Measurements from ENCODE around the gene MYBPC2. TPM values are rescaled to one million over a fixed set of nuclear protein-coding genes. Genes with fewer than 3 reads are reported as not detected.
"Not testable (repeated sequence)": the region's sequence is repeated elsewhere in the genome, so short reads cannot be mapped to it uniquely, and the experiment has no call there.

MYBPC2 gene
- total and polyA plus RNA-seq, 9 donors, result 15.6 to 93.4 (median 62.2) TPM

GRCh38 chr19:50465986-50466705 is 33.5 kb downstream of the MYBPC2 start:
- H3K36me3 ChIP-seq (ENCODE audit: control insufficient read depth, insufficient read depth, low read length), result no peaks in the 10 kb centered on the region
- H3K27ac ChIP-seq (ENCODE audit: low read length), result peak overlapping the region; percentile 88
- WGBS (ENCODE audit: insufficient coverage), result 19% methylated on average over 23 of the region's 29 CpGs
- H3K4me3 ChIP-seq (ENCODE audit: low read length), result no peak overlapping the region
- peaks cover 25% of the 10 kb centered on the region for H3K4me1 ChIP-seq (ENCODE audit: control insufficient read depth, insufficient read depth, low read length)
- DNase-seq, result peak; percentile 90
- H3K27me3 ChIP-seq (ENCODE audit: control insufficient read depth, insufficient read depth, low read length), result no peaks in the 10 kb centered on the region
- no peaks in the 10 kb centered on the region for H3K9me3 ChIP-seq (replicated peaks; ENCODE audit: control insufficient read depth, low read depth, low read length)

- Histone ChIP-seq H3K9me3 (replicated peaks; ENCODE audit: control insufficient read depth, low read depth, low read length) (no peaks in the 10 kb centered on the region), H3K4me3 (ENCODE audit: low read length) (no peak overlapping the region), H3K4me1 (ENCODE audit: control insufficient read depth, insufficient read depth, low read length) (peaks cover 25% of the 10 kb centered on the region), H3K27me3 (ENCODE audit: control insufficient read depth, insufficient read depth, low read length) (no peaks in the 10 kb centered on the region), H3K27ac (ENCODE audit: low read length) (peak overlapping the region; percentile 88), H3K36me3 (ENCODE audit: control insufficient read depth, insufficient read depth, low read length) (no peaks in the 10 kb centered on the region)
- 78% methylated on average over 1 of the region's 11 CpGs for WGBS (ENCODE audit: insufficient coverage)
- DNase-seq, result no peak
Measured at GRCh38 chr19:50466706-50467039, 34.0 kb downstream of the MYBPC2 start.

GRCh38 chr19:50467566-50467965 is 34.9 kb downstream of the MYBPC2 start:
- Histone ChIP-seq H3K9me3 (replicated peaks; ENCODE audit: control insufficient read depth, low read depth, low read length) (no peaks in the 10 kb centered on the region), H3K27me3 (ENCODE audit: control insufficient read depth, insufficient read depth, low read length) (no peaks in the 10 kb centered on the region), H3K27ac (ENCODE audit: low read length) (peak overlapping the region; percentile 88), H3K4me1 (ENCODE audit: control insufficient read depth, insufficient read depth, low read length) (peaks cover 25% of the 10 kb centered on the region), H3K4me3 (ENCODE audit: low read length) (no peak overlapping the region), H3K36me3 (ENCODE audit: control insufficient read depth, insufficient read depth, low read length) (no peaks in the 10 kb centered on the region)
- 72% methylated on average over 18 of the region's 18 CpGs for WGBS (ENCODE audit: insufficient coverage)
- no peak for DNase-seq

- DNase-seq, result no peak
- H3K36me3 ChIP-seq (ENCODE audit: control insufficient read depth, insufficient read depth, low read length), result no peaks in the 10 kb centered on the region
- WGBS (ENCODE audit: insufficient coverage), result 85% methylated on average over 6 of the region's 6 CpGs
- peaks cover 25% of the 10 kb centered on the region for H3K4me1 ChIP-seq (ENCODE audit: control insufficient read depth, insufficient read depth, low read length)
- H3K9me3 ChIP-seq (replicated peaks; ENCODE audit: control insufficient read depth, low read depth, low read length), result no peaks in the 10 kb centered on the region
- H3K4me3 ChIP-seq (ENCODE audit: low read length), result no peak overlapping the region
- no peak overlapping the region for H3K27ac ChIP-seq (ENCODE audit: low read length)
- no peaks in the 10 kb centered on the region for H3K27me3 ChIP-seq (ENCODE audit: control insufficient read depth, insufficient read depth, low read length)
Measured at GRCh38 chr19:50468818-50469217, 36.1 kb downstream of the MYBPC2 start.

- not testable (repeated sequence) for H3K9me3 ChIP-seq (replicated peaks; ENCODE audit: control insufficient read depth, low read depth, low read length); H3K27ac ChIP-seq (ENCODE audit: low read length); H3K27me3 ChIP-seq (ENCODE audit: control insufficient read depth, insufficient read depth, low read length); DNase-seq; H3K4me3 ChIP-seq (ENCODE audit: low read length); H3K36me3 ChIP-seq (ENCODE audit: control insufficient read depth, insufficient read depth, low read length)
- peaks cover 14% of the 10 kb centered on the region for H3K4me1 ChIP-seq (ENCODE audit: control insufficient read depth, insufficient read depth, low read length)
- whole genome bisulfite sequencing (ENCODE audit: insufficient coverage), result 63% methylated on average over 1 of the region's 3 CpGs
Measured at GRCh38 chr19:50473336-50473735, 40.6 kb downstream of the MYBPC2 start.

- no peak for DNase-seq
- H3K9me3 ChIP-seq (replicated peaks; ENCODE audit: control insufficient read depth, low read depth, low read length), result no peaks in the 10 kb centered on the region
- H3K36me3 ChIP-seq (ENCODE audit: control insufficient read depth, insufficient read depth, low read length), result peaks cover 23% of the 10 kb centered on the region
- no peaks in the 10 kb centered on the region for H3K27me3 ChIP-seq (ENCODE audit: control insufficient read depth, insufficient read depth, low read length)
- no peak overlapping the region for H3K4me3 ChIP-seq (ENCODE audit: low read length)
- H3K27ac ChIP-seq (ENCODE audit: low read length), result no peak overlapping the region
- WGBS (ENCODE audit: insufficient coverage), result 78% methylated on average over 12 of the region's 12 CpGs
- H3K4me1 ChIP-seq (ENCODE audit: control insufficient read depth, insufficient read depth, low read length), result peaks cover 16% of the 10 kb centered on the region
Measured at GRCh38 chr19:50475101-50475568, 42.4 kb downstream of the MYBPC2 start.

GRCh38 chr19:50475736-50476223 is 43.1 kb downstream of the MYBPC2 start:
- Histone ChIP-seq H3K36me3 (ENCODE audit: control insufficient read depth, insufficient read depth, low read length) (peaks cover 29% of the 10 kb centered on the region), H3K4me3 (ENCODE audit: low read length) (peak overlapping the region; percentile 17), H3K4me1 (ENCODE audit: control insufficient read depth, insufficient read depth, low read length) (peaks cover 16% of the 10 kb centered on the region), H3K9me3 (replicated peaks; ENCODE audit: control insufficient read depth, low read depth, low read length) (no peaks in the 10 kb centered on the region), H3K27me3 (ENCODE audit: control insufficient read depth, insufficient read depth, low read length) (no peaks in the 10 kb centered on the region), H3K27ac (ENCODE audit: low read length) (peak overlapping the region; percentile 88)
- 62% methylated on average over 27 of the region's 29 CpGs for WGBS (ENCODE audit: insufficient coverage)
- no peak for DNase-seq

- H3K36me3 ChIP-seq (ENCODE audit: control insufficient read depth, insufficient read depth, low read length), result peaks cover 35% of the 10 kb centered on the region
- H3K27me3 ChIP-seq (ENCODE audit: control insufficient read depth, insufficient read depth, low read length), result no peaks in the 10 kb centered on the region
- peak; percentile 96 for DNase-seq
- peaks cover 16% of the 10 kb centered on the region for H3K4me1 ChIP-seq (ENCODE audit: control insufficient read depth, insufficient read depth, low read length)
- WGBS (ENCODE audit: insufficient coverage), result under 1% methylated on average over 56 of the region's 58 CpGs
- peak within 1 kb of the TSS; percentile 95 for H3K27ac ChIP-seq (ENCODE audit: low read length)
- peak within 1 kb of the TSS; percentile 98 for H3K4me3 ChIP-seq (ENCODE audit: low read length)
- H3K9me3 ChIP-seq (replicated peaks; ENCODE audit: control insufficient read depth, low read depth, low read length), result no peaks in the 10 kb centered on the region
Measured at GRCh38 chr19:50476224-50476906, 43.7 kb downstream of the MYBPC2 start, which contains the start of the genes EMC10 and GARIN5A. Gene EMC10 (plus strand): TSS chr19:50476507. CDS start chr19:50476545, 38 bp downstream. Gene GARIN5A (minus strand): TSS chr19:50476848. CDS start chr19:50476388, 460 bp downstream.

- Histone ChIP-seq H3K36me3 (ENCODE audit: control insufficient read depth, insufficient read depth, low read length) (peaks cover 40% of the 10 kb centered on the region), H3K4me1 (ENCODE audit: control insufficient read depth, insufficient read depth, low read length) (peaks cover 16% of the 10 kb centered on the region), H3K9me3 (replicated peaks; ENCODE audit: control insufficient read depth, low read depth, low read length) (no peaks in the 10 kb centered on the region), H3K4me3 (ENCODE audit: low read length) (peak overlapping the region; percentile 98), H3K27ac (ENCODE audit: low read length) (peak overlapping the region; percentile 95), H3K27me3 (ENCODE audit: control insufficient read depth, insufficient read depth, low read length) (no peaks in the 10 kb centered on the region)
- DNase-seq, result no peak
- 4% methylated on average over 12 of the region's 20 CpGs for WGBS (ENCODE audit: insufficient coverage)
Measured at GRCh38 chr19:50476907-50477238, 44.2 kb downstream of the MYBPC2 start.

GRCh38 chr19:50477751-50478515 is 45.2 kb downstream of the MYBPC2 start:
- no peaks in the 10 kb centered on the region for H3K27me3 ChIP-seq (ENCODE audit: control insufficient read depth, insufficient read depth, low read length)
- 95% methylated on average over 13 of the region's 17 CpGs for WGBS (ENCODE audit: insufficient coverage)
- H3K4me3 ChIP-seq (ENCODE audit: low read length), result no peak overlapping the region

More at GRCh38 chr19:50477751-50478515, 45.2 kb downstream of the MYBPC2 start:
- H3K9me3 ChIP-seq (replicated peaks; ENCODE audit: control insufficient read depth, low read depth, low read length), result no peaks in the 10 kb centered on the region
- no peak overlapping the region for H3K27ac ChIP-seq (ENCODE audit: low read length)
- H3K36me3 ChIP-seq (ENCODE audit: control insufficient read depth, insufficient read depth, low read length), result peaks cover 49% of the 10 kb centered on the region
- DNase-seq, result no peak
- H3K4me1 ChIP-seq (ENCODE audit: control insufficient read depth, insufficient read depth, low read length), result peaks cover 22% of the 10 kb centered on the region
